K562 (cell line): ENCODE results near the gene SPON2. TPM values are rescaled to one million over a fixed set of nuclear protein-coding genes. Genes with fewer than 3 reads are reported as not detected.

ENCODE experiments used
- CHD1 ChIP-seq: fragments of 200-600 bp; sonication (generic); IDR thresholded peaks from one replicate; pipeline ENCODE4 v1.6.1; 2012; ENCODE audit warnings: mild to moderate bottlenecking, moderate library complexity, low read length, inconsistent platforms
- E2F8 ChIP-seq: fragments of 450-650 bp; IDR thresholded peaks from 2 replicates; pipeline ENCODE4 v1.7.1; 2018; ENCODE audit warnings: mild to moderate bottlenecking, low read depth; ENCODE audit not compliant: partially characterized antibody
- GTF2F1 ChIP-seq: IDR thresholded peaks from 2 replicates; pipeline ENCODE4 v1.6.1; 2011; ENCODE audit warnings: low read depth, low read length, improper control_type of control experiment
- HINFP ChIP-seq: fragments of 450-650 bp; conservative IDR thresholded peaks from 2 replicates; pipeline ENCODE4 v1.6.1; 2016; ENCODE audit warnings: missing genetic modification characterization, low read depth, mild to moderate bottlenecking, control low read depth, missing compliant biosample characterization
- HIVEP1 ChIP-seq: fragments of 250-450 bp; sonication (Bioruptor Pico); IDR thresholded peaks from 2 replicates; pipeline ENCODE4 v1.4.0; 2020; ENCODE audit warnings: mild to moderate bottlenecking
- MEF2D ChIP-seq: conservative IDR thresholded peaks from 2 replicates; pipeline ENCODE4 v1.6.1; 2016; ENCODE audit warnings: low read depth, missing genetic modification characterization, missing compliant biosample characterization
- MTF1 ChIP-seq: fragments of 250-450 bp; sonication (Bioruptor Pico); IDR thresholded peaks from 2 replicates; pipeline ENCODE4 v1.9.0; 2021; ENCODE audit warnings: moderate library complexity, mild to moderate bottlenecking, inconsistent platforms, borderline replicate concordance
- NFATC3 ChIP-seq: fragments of 450-650 bp; IDR thresholded peaks from 2 replicates; pipeline ENCODE4 v1.6.1; 2017; ENCODE audit warnings: mild to moderate bottlenecking
- PBX2 ChIP-seq, 2 experiments: IDR thresholded peaks in 1 of 2; conservative IDR thresholded peaks in 1 of 2; 2 replicates each; pipeline ENCODE4 v1.6.1; 2016; ENCODE audit warnings: low read depth in 2 of 2, mild to moderate bottlenecking in 1 of 2, missing compliant biosample characterization in 1 of 2, missing genetic modification characterization in 1 of 2, moderate library complexity in 1 of 2
- PRMT5 ChIP-seq: sonication (generic); formaldehyde crosslinking; IDR thresholded peaks from 2 replicates; pipeline ENCODE4 v1.5.0; 2020; ENCODE audit warnings: missing genetic modification reagents
- ZNF197 ChIP-seq: fragments of 200-800 bp; sonication (Bioruptor generic); IDR thresholded peaks from 2 replicates; pipeline ENCODE4 v1.6.1; 2016; ENCODE audit warnings: low read depth, missing genetic modification characterization, missing compliant biosample characterization
- ZNF24 ChIP-seq: fragments of 450-650 bp; IDR thresholded peaks from 2 replicates; pipeline ENCODE4 v1.6.1; 2016
- ZNF3 ChIP-seq: fragments of 250-450 bp; sonication (Bioruptor Pico); IDR thresholded peaks from 2 replicates; pipeline ENCODE4 v1.5.0; 2021; ENCODE audit warnings: mild to moderate bottlenecking, moderate library complexity
- ZNF609 ChIP-seq: sonication (generic); formaldehyde crosslinking; IDR thresholded peaks from 2 replicates; pipeline ENCODE4 v1.8.1; 2023; ENCODE audit warnings: missing genetic modification reagents, mild to moderate bottlenecking, borderline replicate concordance
- polyA plus RNA-seq, 8 experiments: library from polyadenylated mRNA; depleted of rRNA in 4 of 8; stranded (reverse) in 5 of 8; unstranded in 3 of 8; fragments of >200 nt; fragmentation: Nextera tagmentation in 2 of 8; fragmentation: Illumina TruSeq in 1 of 8; extraction: Ambion mirVana in 2 of 8; extraction: Trizol in 1 of 8; gene quantifications; 2 replicates each; pipeline versions ENCODE4 v1.2.1 to v1.2.3, GENCODE V29; 2011 to 2014; ENCODE audit warnings: inconsistent platforms in 1 of 8, missing spikeins in 1 of 8
- total RNA-seq, 7 experiments: library from RNA; depleted of rRNA in 6 of 7; stranded (reverse); fragments of >200 nt in 6 of 7; fragmentation: Illumina TruSeq in 2 of 7; extraction: Trizol in 2 of 7; gene quantifications; 2 replicates each; pipeline versions ENCODE4 v1.2.1 to v1.2.3, GENCODE V29; 2011 to 2021; ENCODE audit warnings: low replicate concordance in 1 of 7

SPON2 gene
- total and polyA plus RNA-seq, 9 of the 15 experiments (the other 6 are each of a cell fraction or from before 2014, with no cell fraction given), result 0.21 to 2.2 (median 0.83) TPM

GRCh38 chr4:1167244-1167949 lies 5.0 kb downstream of the SPON2 start (continued):
- TF ChIP-seq E2F8 (peak; percentile 31), ZNF3 (no peak), PRMT5 (no peak), MTF1 (CRISPR knock-in tag) (no peak), CHD1 (peak; percentile 59), NFATC3 (no peak), ZNF197 (CRISPR knock-in tag) (no peak), HIVEP1 (no peak), ZNF609 (CRISPR knock-in tag) (no peak), MEF2D (tag) (no peak), GTF2F1 (no peak), ZNF24 (no peak), PBX2 (CRISPR knock-in tag; IDR thresholded peaks at IDR 0.05; ENCODE audit: low read depth) (no peak), PBX2 (tag; conservative IDR thresholded peaks at IDR 0.05; ENCODE audit: low read depth) (no peak), HINFP (tag) (peak; percentile 74; the same call in 1 of the 2 replicates)
